ENCODE data around the gene MAP2K5. TPM values are rescaled to one million over a fixed set of nuclear protein-coding genes. Genes with fewer than 3 reads are reported as not detected.

The MAP2K5 gene
- total RNA-seq, 1 experiment from 2014 or later: 15.0 TPM

DNA sequence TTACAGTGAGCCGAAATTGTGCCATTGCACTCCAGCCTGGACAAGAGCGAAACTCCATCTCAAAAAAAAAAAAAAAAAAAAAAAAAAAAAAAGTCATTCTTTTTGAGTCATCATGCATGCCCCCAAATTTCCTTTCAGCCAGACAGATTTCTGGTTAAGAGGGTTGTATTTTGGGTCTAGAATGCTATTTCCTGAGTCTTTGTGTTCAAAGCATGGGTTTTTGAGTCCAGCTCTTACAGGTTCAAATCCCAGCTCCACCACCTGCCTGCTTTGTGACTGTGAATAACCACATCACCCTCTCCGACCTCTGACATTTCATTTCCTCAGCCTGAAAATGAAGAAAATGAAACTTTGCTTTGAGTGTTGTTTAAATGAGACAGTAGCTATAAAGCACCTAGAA, 30.9 kb upstream of the MAP2K5 start:
- Histone ChIP-seq H3K9ac (ENCODE audit: extremely low read depth, insufficient read length, low read length) (no peak overlapping the region), H3K14ac (ENCODE audit: insufficient read depth, low read length) (no peak overlapping the region), H2BK12ac (ENCODE audit: insufficient read length, low read depth, low read length) (no peak overlapping the region), H3K4ac (ENCODE audit: low read depth, low read length) (no peak overlapping the region), H2BK15ac (ENCODE audit: low read depth, low read length) (no peak overlapping the region), H3K79me2 (ENCODE audit: insufficient read depth, low read length) (no peaks in the 10 kb centered on the region), H2AK5ac (ENCODE audit: insufficient read length, low read length) (no peak overlapping the region), H4K20me1 (ENCODE audit: control insufficient read depth, insufficient read depth, insufficient read length) (no peaks in the 10 kb centered on the region), H3T11ph (ENCODE audit: low read length) (no peak overlapping the region), H3K23me2 (ENCODE audit: insufficient read length, low read depth, low read length, poor library complexity, severe bottlenecking) (no peaks in the 10 kb centered on the region), H3K27me3 (ENCODE audit: insufficient read depth, low read length) (no peaks in the 10 kb centered on the region), H3K9me3 (ENCODE audit: control insufficient read depth, low read depth, low read length) (no peaks in the 10 kb centered on the region), H3K79me1 (ENCODE audit: insufficient read depth, low read depth, low read length, poor library complexity, severe bottlenecking) (no peaks in the 10 kb centered on the region), H3K18ac (ENCODE audit: insufficient read length, low read depth, low read length) (no peak overlapping the region), H4K8ac (replicated peaks; ENCODE audit: insufficient read length, low read depth, low read length) (no peak overlapping the region), H3K4me2 (ENCODE audit: insufficient read depth, insufficient read length, low read length) (no peak overlapping the region), H3K23ac (ENCODE audit: insufficient read length, low read depth, low read length) (no peak overlapping the region), H4K91ac (ENCODE audit: insufficient read length, low read depth, low read length) (no peak overlapping the region), H2AFZ (ENCODE audit: low read length) (no peak overlapping the region), H3K27ac (ENCODE audit: insufficient read length, low read depth, low read length) (no peak overlapping the region), H2BK120ac (ENCODE audit: low read depth, low read length, poor library complexity, severe bottlenecking) (no peak overlapping the region), H3K4me1 (ENCODE audit: insufficient read depth, low read length) (no peaks in the 10 kb centered on the region; the same call in 1 of the 2 replicates), H4K5ac (ENCODE audit: insufficient read length, low read depth, low read length) (no peak overlapping the region), H2BK5ac (ENCODE audit: insufficient read length, low read length) (no peak overlapping the region), H2BK20ac (ENCODE audit: low read depth, low read length, poor library complexity, severe bottlenecking) (no peak overlapping the region), H3K56ac (ENCODE audit: insufficient read length, low read depth, low read length) (no peak overlapping the region)
- Mint-ChIP-seq H3K36me3 (ENCODE audit: insufficient read depth in 1 of 3, low read depth in 3 of 3) (peaks cover 0 to 14% (median 0%) of the 10 kb centered on the region in 3 experiments; a peak in 2 of 7 replicates), H3K9me3 (no peaks in the 10 kb centered on the region), H3K4me1 (no peaks in the 10 kb centered on the region), H3K27ac (no peak overlapping the region), H3K27me3 (ENCODE audit: low read depth) (no peaks in the 10 kb centered on the region), H3K4me3 (no peak overlapping the region)
- no peak for TF ChIP-seq CTCF (conservative IDR thresholded peaks at IDR 0.05)
- DNase-seq: no peak
- no CpG with 5 or more reads among the region's 3 CpGs for WGBS (ENCODE audit: extremely low coverage, insufficient read length, low lambda C conversion rate)
